Activated CD8-positive, alpha-beta memory T cell treated with anti-CD3 and anti-CD28 coated beads for 36 hours (primary cell): ENCODE results near the gene STX4. TPM values are rescaled to one million over a fixed set of nuclear protein-coding genes. Genes with fewer than 3 reads are reported as not detected.

Source experiments
- CTCF ChIA-PET: fragments of 350-600 bp; sonication (Branson Sonifier 250); formaldehyde crosslinking; loops from one replicate; lab custom pipeline; 2021; ENCODE audit warnings: antibody characterized with exemption; lab: Charles Lee
- POLR2A ChIA-PET: fragments of 350-600 bp; sonication (Branson Sonifier 250); formaldehyde crosslinking; loops from one replicate; lab custom pipeline; 2021; ENCODE audit warnings: antibody characterized with exemption; lab: Charles Lee
- total RNA-seq, 2 experiments: library from RNA; stranded (reverse); gene quantifications; one replicate each; pipeline ENCODE4 v1.2.3, GENCODE V29; 2021

STX4 gene
- total RNA-seq, 2 experiments from 2014 or later = 40.0 to 41.2 TPM

- CTCF ChIA-PET = interaction anchor here (0.7 kb wide), 1 partner anchor 104 kb away, joined by 3 read pairs; no protein-coding TSS in a partner anchor
- POLR2A ChIA-PET = no interaction called here
Measured at GRCh38 chr16:31043898-31044481, 10.6 kb downstream of the STX4 start.

- CTCF ChIA-PET = interaction anchor here (1.2 kb wide), 1 partner anchor 14 kb away, joined by 3 read pairs; no protein-coding TSS in a partner anchor
- POLR2A ChIA-PET = interaction anchor here (0.7 to 0.8 kb wide), 2 partner anchors 9 to 13 kb away, joined by 3 to 5 read pairs; no protein-coding TSS in a partner anchor
Measured at GRCh38 chr16:31050280-31051030, 17.1 kb downstream of the STX4 start.

GRCh38 chr16:31052114-31052513, 18.8 kb downstream of the STX4 start:
- ChIA-PET CTCF (no interaction called here), POLR2A (no interaction called here)

- ChIA-PET CTCF (interaction anchor here (0.7 kb wide), 2 partner anchors 117 to 160 kb away, joined by 3 to 4 read pairs; no protein-coding TSS in a partner anchor), POLR2A (no interaction called here)
Measured at GRCh38 chr16:31055613-31056012, 22.3 kb downstream of the STX4 start.

- POLR2A ChIA-PET = interaction anchor here (0.7 kb wide), 1 partner anchor 32 kb away, joined by 3 read pairs; no protein-coding TSS in a partner anchor
- CTCF ChIA-PET = interaction anchor here (1.3 kb wide), 1 partner anchor 19 kb away, joined by 3 read pairs; no protein-coding TSS in a partner anchor
Measured at GRCh38 chr16:31061126-31061812, 27.9 kb downstream of the STX4 start.

- POLR2A ChIA-PET = no interaction called here
Measured at GRCh38 chr16:31061813-31062440, 28.6 kb downstream of the STX4 start.

GRCh38 chr16:31063495-31063842, 30.1 kb downstream of the STX4 start:
- ChIA-PET POLR2A (no interaction called here), CTCF (interaction anchor here (0.9 kb wide), 1 partner anchor 10 kb away, joined by 3 read pairs; the partner anchor contains the start of genes ZNF646 and ZNF668)

More at GRCh38 chr16:31061813-31062440, 28.6 kb downstream of the STX4 start:
- CTCF ChIA-PET = no interaction called here

GRCh38 chr16:31063843-31064611, 30.7 kb downstream of the STX4 start:
- ChIA-PET POLR2A (interaction anchor here (1.1 kb wide), 1 partner anchor 10 kb away, joined by 3 read pairs; the partner anchor contains the start of genes ZNF646 and ZNF668), CTCF (interaction anchor here (0.6 to 0.9 kb wide), 2 partner anchors 10 to 13 kb away, joined by 3 read pairs; partner anchors contain the start of genes ZNF646 and ZNF668)

GRCh38 chr16:31064882-31065461, 31.6 kb downstream of the STX4 start:
- ChIA-PET POLR2A (interaction anchor here (0.7 to 1.1 kb wide), 2 partner anchors 9 to 241 kb away, joined by 3 read pairs; partner anchors contain the start of genes ZNF646 and ZNF668), CTCF (interaction anchor here (1.1 kb wide), 1 partner anchor 111 kb away, joined by 3 read pairs; no protein-coding TSS in a partner anchor)

GRCh38 chr16:31067342-31067741, 34.0 kb downstream of the STX4 start:
- POLR2A ChIA-PET = no interaction called here
- CTCF ChIA-PET = interaction anchor here (1.4 kb wide), 1 partner anchor 375 kb away, joined by 5 read pairs; the partner anchor contains the start of gene ZNF843

GRCh38 chr16:31071861-31072260, 38.5 kb downstream of the STX4 start:
- ChIA-PET CTCF (no interaction called here), POLR2A (no interaction called here)

- POLR2A ChIA-PET = interaction anchor here (0.6 to 2.0 kb wide), 6 partner anchors 41 to 615 kb away, joined by 3 to 11 read pairs (median 3); partner anchors contain the start of genes FUS and KAT8
- CTCF ChIA-PET = interaction anchor here (0.7 to 1.2 kb wide), 4 partner anchors 70 to 108 kb away, joined by 3 read pairs; no protein-coding TSS in a partner anchor
Measured at GRCh38 chr16:31072540-31073141, 39.3 kb downstream of the STX4 start.

GRCh38 chr16:31073142-31073969, 40.0 kb downstream of the STX4 start:
- POLR2A ChIA-PET = interaction anchor here (0.6 to 2.0 kb wide), 13 partner anchors 8 to 385 kb away, joined by 3 to 11 read pairs (median 4); partner anchors contain the start of genes ARMC5, FUS, KAT8 and SETD1A

GRCh38 chr16:31073970-31074813, 40.8 kb downstream of the STX4 start, which contains the start of the genes ZNF646 and ZNF668:
Gene ZNF646, plus strand, starts transcription at chr16:31074422. Its CDS starts 1,903 bp downstream, at chr16:31076325.
Gene ZNF668, minus strand, starts transcription at chr16:31074240. Its CDS starts 9,781 bp downstream, at chr16:31064459.
- ChIA-PET POLR2A (interaction anchor here (0.8 to 2.0 kb wide), 11 partner anchors 9 to 385 kb away, joined by 3 to 11 read pairs (median 4); partner anchors contain the start of genes ARMC5, FUS, HSD3B7 and KAT8), CTCF (interaction anchor here (0.6 to 1.6 kb wide), 9 partner anchors 11 to 120 kb away, joined by 3 to 8 read pairs (median 3); partner anchors contain the start of genes HSD3B7 and VKORC1)

More at GRCh38 chr16:31073142-31073969, 40.0 kb downstream of the STX4 start:
- CTCF ChIA-PET = interaction anchor here (0.6 to 1.6 kb wide), 11 partner anchors 10 to 119 kb away, joined by 3 to 8 read pairs (median 3); partner anchors contain the start of genes HSD3B7 and VKORC1
